GM19239 (cell line): ENCODE results near the gene SMIM44.
"Not testable (repeated sequence)": the region's sequence is repeated elsewhere in the genome, so short reads cannot be mapped to it uniquely, and the experiment has no call there.

ENCODE experiments used
- DNase-seq: peaks from one replicate; pipeline ENCODE4 v3.0.0; 2011; ENCODE audit warnings: low spot score; ENCODE audit not compliant: insufficient read length
- FAIRE-seq: peaks from 2 replicates; lab custom pipeline; 2011; peaks lifted over from hg19 to GRCh38; lab: Jason Lieb, UNC

Gene SMIM44

DNA sequence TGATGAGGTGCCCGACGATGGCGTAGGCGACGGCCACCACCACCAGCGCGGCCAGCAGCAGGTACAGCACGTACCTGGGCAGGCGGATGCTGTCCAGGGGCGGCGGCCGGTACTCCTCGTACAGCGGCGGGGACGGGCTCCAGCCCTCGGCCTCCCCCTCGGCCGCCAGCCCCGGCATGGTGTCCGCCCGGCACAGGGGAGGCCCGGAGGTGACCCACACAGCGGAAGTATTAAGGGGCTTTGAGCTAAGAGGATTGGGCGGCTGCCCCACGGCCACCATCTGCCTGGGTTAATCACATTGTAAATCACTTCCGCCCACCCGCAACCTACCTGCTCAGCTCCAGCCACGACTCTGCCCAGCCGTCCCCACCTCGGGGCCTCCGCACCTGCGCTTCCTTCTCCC is at the start of gene SMIM44:
SMIM44 (minus strand) TSS at position 216 of the 403 bp plus-strand sequence; CDS start at position 178, 38 bp downstream.
- FAIRE-seq: no peak
- no peak for DNase-seq

DNA sequence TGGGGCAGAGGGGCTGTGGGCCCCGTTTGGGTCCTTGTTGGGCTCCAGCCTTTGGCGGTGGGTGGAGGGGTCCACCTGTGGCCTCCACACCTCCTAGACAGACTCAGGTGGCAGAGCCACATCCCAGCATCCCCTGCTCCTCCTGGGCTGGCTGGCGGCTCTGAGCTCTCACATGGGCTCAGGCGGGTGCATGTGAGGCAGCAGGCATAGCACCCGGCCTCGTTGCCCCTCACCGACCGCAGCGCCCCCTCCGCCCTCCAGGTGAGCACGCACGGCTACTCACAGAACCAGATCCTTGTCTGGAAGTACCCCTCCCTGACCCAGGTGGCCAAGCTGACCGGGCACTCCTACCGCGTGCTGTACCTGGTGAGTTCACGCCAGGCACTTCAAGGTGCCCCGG is 49.8 kb upstream of the SMIM44 start:
- FAIRE-seq (no peak), DNase-seq (no peak)

DNA sequence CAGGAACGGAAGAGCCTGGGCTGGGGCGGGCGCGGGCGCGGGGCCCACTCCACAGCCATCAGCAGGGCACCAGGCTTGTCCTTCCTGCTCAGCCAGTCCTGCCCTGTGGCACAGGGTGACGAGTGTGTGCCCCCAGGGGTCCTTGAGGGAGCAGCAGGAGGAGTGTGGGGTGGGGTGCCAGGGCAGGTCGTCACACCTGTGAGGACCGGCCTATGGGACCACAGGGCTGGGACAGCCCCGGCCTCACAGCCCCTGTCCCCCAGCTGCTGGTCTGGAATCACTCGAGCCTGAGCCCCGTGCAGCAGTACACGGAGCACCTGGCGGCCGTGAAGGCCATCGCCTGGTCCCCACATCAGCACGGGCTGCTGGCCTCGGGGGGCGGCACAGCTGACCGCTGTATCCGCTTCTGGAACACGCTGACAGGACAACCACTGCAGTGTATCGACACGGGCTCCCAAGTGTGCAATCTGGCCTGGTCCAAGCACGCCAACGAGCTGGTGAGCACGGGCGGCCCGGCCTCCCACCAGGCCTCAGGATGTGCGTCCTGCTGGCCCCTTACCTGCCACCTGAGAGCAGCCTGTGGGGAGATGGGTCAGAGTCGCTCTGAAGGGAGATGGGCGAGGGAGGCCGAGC is 49.0 kb upstream of the SMIM44 start:
- no peak for DNase-seq
- no peak for FAIRE-seq

DNA sequence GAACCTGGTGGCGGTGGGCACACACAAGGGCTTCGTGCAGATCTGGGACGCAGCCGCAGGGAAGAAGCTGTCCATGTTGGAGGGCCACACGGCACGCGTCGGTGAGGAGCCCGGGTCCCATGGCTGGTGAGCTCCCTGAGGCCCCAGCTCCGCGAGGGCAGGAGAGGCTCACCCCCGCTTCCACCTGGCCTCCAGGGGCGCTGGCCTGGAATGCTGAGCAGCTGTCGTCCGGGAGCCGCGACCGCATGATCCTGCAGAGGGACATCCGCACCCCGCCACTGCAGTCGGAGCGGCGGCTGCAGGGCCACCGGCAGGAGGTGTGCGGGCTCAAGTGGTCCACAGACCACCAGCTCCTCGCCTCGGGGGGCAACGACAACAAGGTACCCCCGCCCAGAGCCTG is 48.5 kb upstream of the SMIM44 start:
- DNase-seq: no peak
- FAIRE-seq: no peak

- FAIRE-seq: no peak
Measured at GRCh38 chr19:3530389-3530788, 47.1 kb upstream of the SMIM44 start.

DNA sequence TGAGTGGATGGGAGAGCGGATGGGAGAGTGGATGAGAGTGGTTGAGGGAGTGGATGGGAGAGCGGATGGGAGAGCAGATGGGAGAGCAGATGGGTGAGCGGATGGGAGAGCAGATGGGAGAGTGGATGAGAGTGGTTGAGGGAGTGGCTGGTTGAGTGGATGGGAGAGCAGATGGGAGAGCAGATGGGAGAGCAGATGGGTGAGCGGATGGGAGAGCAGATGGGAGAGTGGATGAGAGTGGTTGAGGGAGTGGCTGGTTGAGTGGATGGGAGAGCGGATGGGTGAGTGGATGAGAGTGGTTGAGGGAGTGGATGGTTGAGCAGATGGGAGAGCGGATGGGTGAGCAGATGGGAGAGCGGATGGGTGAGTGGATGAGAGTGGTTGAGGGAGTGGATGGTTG is 46.1 kb upstream of the SMIM44 start:
- not testable (repeated sequence) for FAIRE-seq, DNase-seq

More at GRCh38 chr19:3530389-3530788, 47.1 kb upstream of the SMIM44 start:
- no peak for DNase-seq

- FAIRE-seq: no peak
Measured at GRCh38 chr19:3528539-3529211, 45.4 kb upstream of the SMIM44 start.

DNA sequence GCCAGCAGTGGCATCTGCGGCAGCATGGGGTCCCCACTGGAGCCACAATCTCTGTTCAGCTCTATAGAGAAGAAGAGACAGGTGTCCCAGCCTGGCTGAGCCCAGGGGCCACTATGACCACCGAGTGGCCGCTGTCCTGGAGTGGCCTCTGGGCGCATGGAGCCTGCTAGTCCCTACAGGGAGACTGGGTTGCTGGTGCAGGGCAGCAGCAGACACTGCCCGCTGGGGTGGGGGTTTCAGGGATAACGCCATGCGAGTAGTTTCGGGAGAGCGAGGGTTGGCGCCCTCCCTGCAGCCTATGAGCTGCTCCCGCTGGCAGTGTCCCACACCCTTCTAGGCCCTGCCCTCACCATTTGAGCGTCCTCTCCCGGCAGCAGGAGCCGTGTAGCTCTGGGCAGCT is 44.8 kb upstream of the SMIM44 start:
- FAIRE-seq: no peak
- DNase-seq: no peak

More at GRCh38 chr19:3528539-3529211, 45.4 kb upstream of the SMIM44 start:
- no peak for DNase-seq

DNA sequence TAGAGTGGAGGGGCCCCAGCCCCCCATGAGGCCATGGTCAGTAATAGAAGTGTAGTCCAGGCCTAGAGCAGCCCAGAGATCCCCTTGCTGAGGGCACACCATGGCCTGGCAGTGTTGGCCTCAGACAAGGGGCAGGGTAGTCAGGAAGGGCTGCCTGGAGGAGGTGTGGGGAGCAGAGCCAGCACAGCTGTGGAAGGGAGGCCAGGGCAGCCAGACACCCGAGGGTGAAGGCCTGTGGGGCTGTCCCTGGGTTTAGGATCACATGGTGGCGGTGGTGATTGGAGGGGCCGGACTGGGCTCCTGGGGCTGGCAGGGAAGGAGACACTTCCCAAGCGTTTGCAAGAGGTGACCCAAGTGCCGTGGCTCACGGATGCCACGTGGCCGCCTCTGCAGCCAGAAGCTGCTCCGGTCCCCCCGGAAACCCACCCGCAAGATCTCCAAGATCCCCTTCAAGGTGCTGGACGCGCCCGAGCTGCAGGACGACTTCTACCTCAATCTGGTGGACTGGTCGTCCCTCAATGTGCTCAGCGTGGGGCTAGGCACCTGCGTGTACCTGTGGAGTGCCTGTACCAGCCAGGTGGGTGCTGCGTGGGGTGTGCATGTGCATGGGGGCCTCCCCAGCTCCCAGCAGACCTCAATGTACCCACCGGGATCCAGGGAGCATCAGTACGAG is 44.1 kb upstream of the SMIM44 start:
- DNase-seq (no peak), FAIRE-seq (no peak)

- no peak for FAIRE-seq
- DNase-seq: no peak
Measured at GRCh38 chr19:3526507-3527237, 43.4 kb upstream of the SMIM44 start.

- DNase-seq (no peak), FAIRE-seq (no peak)
Measured at GRCh38 chr19:3524904-3525451, 41.7 kb upstream of the SMIM44 start.

DNA sequence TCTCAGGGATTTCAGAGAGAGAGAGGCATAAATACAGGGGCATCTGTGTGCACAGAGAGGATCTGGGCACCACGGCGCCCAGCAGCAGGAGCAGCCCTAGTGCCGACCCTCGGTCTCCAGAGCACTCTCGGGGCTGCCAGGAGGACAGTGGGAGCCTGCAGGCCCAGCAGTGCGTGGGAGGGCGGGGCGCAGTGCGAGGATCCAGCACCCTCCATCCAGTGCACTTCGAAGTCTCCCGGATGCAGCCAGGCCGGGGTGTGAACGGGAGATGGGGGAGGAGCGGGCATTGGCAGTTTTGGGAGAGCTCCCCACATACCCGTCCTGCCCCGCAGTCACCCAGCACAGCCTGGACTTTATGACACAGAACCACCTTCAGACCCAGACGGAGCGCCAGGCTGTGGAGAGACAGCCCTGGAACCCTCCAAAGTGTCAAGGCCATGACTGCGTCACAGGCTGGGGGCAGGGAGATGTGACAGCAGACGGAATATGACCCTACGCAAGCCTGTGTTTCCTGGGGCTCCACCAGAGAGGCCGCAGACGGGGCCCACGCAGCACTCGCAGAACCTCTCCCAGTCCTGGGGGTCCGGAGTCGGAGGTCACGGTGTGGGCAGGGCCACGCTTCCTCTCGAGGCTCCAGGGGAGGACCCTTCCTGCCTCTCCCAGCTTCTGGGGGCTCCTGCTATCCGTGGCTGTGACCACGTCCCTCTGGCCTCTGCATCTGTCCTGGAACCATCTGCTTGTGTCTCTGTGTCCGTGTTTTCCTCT is 41.0 kb upstream of the SMIM44 start:
- no peak for DNase-seq
- no peak for FAIRE-seq

DNA sequence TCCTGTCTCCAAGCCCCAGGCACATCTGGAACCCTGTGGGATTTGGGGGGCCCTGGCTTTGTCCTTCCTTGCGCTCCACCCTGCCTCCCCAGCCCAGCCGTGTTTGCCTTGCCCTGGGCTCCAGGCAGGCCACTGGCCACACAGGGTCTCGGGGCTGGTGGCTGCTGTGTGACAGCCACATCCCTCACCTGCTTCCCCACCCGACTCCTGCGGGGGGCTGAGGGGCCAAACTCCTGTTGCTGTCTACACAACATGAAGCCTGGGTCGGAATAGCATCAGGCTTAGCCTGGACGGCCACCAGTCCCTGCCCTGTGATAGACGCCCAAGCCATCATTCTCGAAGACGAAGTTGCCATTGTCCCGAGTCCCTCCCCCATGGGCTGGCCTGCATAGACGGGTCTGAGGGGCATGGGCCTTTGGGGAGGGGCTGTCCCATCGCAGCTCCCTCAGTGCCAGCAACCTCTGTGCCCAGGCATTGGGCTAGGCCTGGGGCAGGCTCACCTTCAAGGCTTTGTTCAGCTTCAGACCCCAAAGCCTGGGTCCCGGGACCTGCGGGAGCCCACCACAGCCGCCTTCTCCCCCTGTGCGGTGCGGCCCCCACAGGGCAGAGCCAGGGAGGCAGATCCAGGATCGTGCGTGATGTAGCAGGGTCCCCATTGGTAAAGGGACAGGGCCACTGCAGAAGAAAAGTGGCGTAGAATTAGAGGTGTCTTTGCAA is 40.3 kb upstream of the SMIM44 start:
- FAIRE-seq (no peak), DNase-seq (no peak)

- FAIRE-seq (no peak), DNase-seq (no peak)
Measured at GRCh38 chr19:3522421-3523360, 39.5 kb upstream of the SMIM44 start.

- FAIRE-seq: no peak
- no peak for DNase-seq
Measured at GRCh38 chr19:3521104-3521445, 37.8 kb upstream of the SMIM44 start.

GRCh38 chr19:3520166-3521103 is 37.2 kb upstream of the SMIM44 start:
- DNase-seq: no peak
- no peak for FAIRE-seq

GRCh38 chr19:3519126-3519525 is 35.9 kb upstream of the SMIM44 start:
- DNase-seq (no peak), FAIRE-seq (no peak)
